Stomach (tissue), 9 donors: ENCODE results near the gene STK11. TPM values are rescaled to one million over a fixed set of nuclear protein-coding genes. Genes with fewer than 3 reads are reported as not detected.
A peak's percentile ranks its signal among the peaks of the same experiment; 100 is the strongest.
"Not testable (repeated sequence)": the region's sequence is repeated elsewhere in the genome, so short reads cannot be mapped to it uniquely, and the experiment has no call there.

ENCODE experiments used
- DNase-seq, 2 donors: peaks; one replicate each; pipeline versions ENCODE4 v3.0.0 to v3.0.0-alpha.2; 2013 to 2019
- H3K27ac ChIP-seq, 5 donors: fragments of 200-600 bp in 4 of 5; sonication (generic) in 4 of 5; one replicate each; pipeline ENCODE4 v1.5.1; 2013 to 2019; ENCODE audit warnings: mild to moderate bottlenecking in 1 of 5, moderate library complexity in 1 of 5
- H3K27me3 ChIP-seq, 3 donors: fragments of 200-600 bp; sonication (generic); one replicate each; pipeline ENCODE4 v1.5.1; 2017 to 2019; ENCODE audit warnings: mixed run types in 1 of 3
- H3K36me3 ChIP-seq, 4 donors: fragments of 200-600 bp; sonication (generic); 1 replicate in 3 of 4; 2 replicates in 1 of 4; pipeline ENCODE4 v1.5.1; 2016 to 2019
- H3K4me1 ChIP-seq, 4 donors: fragments of 200-600 bp; sonication (generic); one replicate each; pipeline ENCODE4 v1.5.1; 2016 to 2019
- H3K4me3 ChIP-seq, 4 donors: fragments of 200-600 bp; sonication (generic) in 3 of 4; one replicate each; pipeline ENCODE4 v1.5.1; 2016 to 2019; ENCODE audit warnings: mild to moderate bottlenecking in 1 of 4
- H3K9me3 ChIP-seq, 4 donors: fragments of 200-600 bp; sonication (generic); one replicate each; pipeline ENCODE4 v1.5.1; 2016 to 2019
- EP300 ChIP-seq: sonication (generic); formaldehyde crosslinking; IDR thresholded peaks from one replicate; pipeline ENCODE4 v1.6.1; 2017; ENCODE audit warnings: antibody characterized with exemption
- POLR2A ChIP-seq, 4 donors: fragments of 450-650 bp; IDR thresholded peaks; one replicate each; pipeline ENCODE4 v1.6.1; 2016; ENCODE audit warnings: antibody characterized with exemption in 4 of 4, control low read depth in 2 of 4, mild to moderate bottlenecking in 1 of 4, moderate library complexity in 1 of 4
- POLR2AphosphoS5 ChIP-seq, 3 donors: sonication (generic); formaldehyde crosslinking; IDR thresholded peaks; one replicate each; pipeline ENCODE4 v1.6.1; 2016; ENCODE audit warnings: antibody characterized with exemption in 3 of 3
- WGBS, 5 donors: extraction: QIAGEN DNeasy Blood & Tissue Kit in 3 of 5; methylation state at CpG; one replicate each; pipeline versions ENCODE4 v1.1.5 to v1.1.7; 2013 to 2018; 5-methylcytosine and 5-hydroxymethylcytosine counted together
- intact Hi-C: fragments of 100-400 bp; cut with DNase I; formaldehyde crosslinking; loops from one replicate; pipeline ENCODE4 v1.15.1; 2023; ENCODE audit warnings: low total_unique reads
- polyA plus RNA-seq, 3 donors: library from polyadenylated mRNA; stranded (reverse); fragments of 200-250 nt; gene quantifications; one replicate each; pipeline ENCODE4 v1.2.3, GENCODE V29; 2013
- total RNA-seq, 5 donors: library from RNA; depleted of rRNA; stranded (reverse); fragments of >200 nt; gene quantifications; one replicate each; pipeline versions ENCODE4 v1.1.0 to v1.2.3, GENCODE V29; 2014 to 2016
- TF ChIP-seq, protein P1 (sequence below), 7 experiments: fragments of 450-650 bp in 4 of 7; fragments of 200-600 bp in 3 of 7; sonication (generic) in 3 of 7; IDR thresholded peaks; one replicate each; pipeline ENCODE4 v1.5.1; 2016 to 2019; ENCODE audit warnings: antibody characterized with exemption in 7 of 7, control low read depth in 2 of 7, mild to moderate bottlenecking in 1 of 7
- donor health status: healthy with polysubstance abuse.
- donor health status: Bipolar disorder and iron deficiency.
- donor health status: healthy.

Gene STK11
- total and polyA plus RNA-seq, 8 donors: 43.1 to 368 (median 63.1) TPM

DNA sequence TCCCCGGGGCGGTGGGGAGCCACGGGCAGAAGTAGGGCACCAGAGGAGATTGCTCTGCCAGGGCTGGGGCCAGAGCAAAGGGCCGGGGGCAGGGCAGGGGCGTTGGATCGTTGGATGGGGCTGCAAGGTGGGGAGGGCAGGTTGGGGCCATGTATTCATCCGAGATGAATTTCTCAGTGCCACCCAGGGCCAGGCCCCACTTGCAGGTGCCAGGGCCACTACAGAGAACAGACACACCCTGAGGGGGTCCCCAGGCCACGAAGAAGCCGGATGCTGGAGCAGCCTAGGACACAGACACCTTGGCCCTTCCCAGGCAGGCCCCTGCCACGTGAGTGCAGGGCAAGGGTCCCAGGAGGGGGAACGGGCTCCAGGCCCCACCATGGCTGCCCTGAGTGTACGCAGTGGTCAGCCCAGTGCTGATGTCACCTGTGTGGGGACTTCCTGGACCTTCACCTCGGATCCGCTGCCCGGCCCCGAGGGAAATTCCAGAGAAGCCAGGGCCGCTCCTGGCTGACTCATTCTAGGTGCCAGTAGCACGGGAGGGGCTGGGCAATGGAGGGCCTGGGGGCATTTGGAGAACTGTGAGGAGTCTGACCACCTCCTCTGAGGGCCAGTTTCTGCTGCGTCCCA, 21.9 kb upstream of the STK11 start:
- no peaks in the 10 kb centered on the region for H3K27me3 ChIP-seq
- no peak for TF ChIP-seq POLR2A (IDR thresholded peaks at IDR 0.05)
- peak in 1 of 3 donors; percentile 53 for TF ChIP-seq POLR2AphosphoS5 (IDR thresholded peaks at IDR 0.05)
- TF ChIP-seq, protein P1, sequence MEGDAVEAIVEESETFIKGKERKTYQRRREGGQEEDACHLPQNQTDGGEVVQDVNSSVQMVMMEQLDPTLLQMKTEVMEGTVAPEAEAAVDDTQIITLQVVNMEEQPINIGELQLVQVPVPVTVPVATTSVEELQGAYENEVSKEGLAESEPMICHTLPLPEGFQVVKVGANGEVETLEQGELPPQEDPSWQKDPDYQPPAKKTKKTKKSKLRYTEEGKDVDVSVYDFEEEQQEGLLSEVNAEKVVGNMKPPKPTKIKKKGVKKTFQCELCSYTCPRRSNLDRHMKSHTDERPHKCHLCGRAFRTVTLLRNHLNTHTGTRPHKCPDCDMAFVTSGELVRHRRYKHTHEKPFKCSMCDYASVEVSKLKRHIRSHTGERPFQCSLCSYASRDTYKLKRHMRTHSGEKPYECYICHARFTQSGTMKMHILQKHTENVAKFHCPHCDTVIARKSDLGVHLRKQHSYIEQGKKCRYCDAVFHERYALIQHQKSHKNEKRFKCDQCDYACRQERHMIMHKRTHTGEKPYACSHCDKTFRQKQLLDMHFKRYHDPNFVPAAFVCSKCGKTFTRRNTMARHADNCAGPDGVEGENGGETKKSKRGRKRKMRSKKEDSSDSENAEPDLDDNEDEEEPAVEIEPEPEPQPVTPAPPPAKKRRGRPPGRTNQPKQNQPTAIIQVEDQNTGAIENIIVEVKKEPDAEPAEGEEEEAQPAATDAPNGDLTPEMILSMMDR (IDR thresholded peaks at IDR 0.05): no peak
- no peak for TF ChIP-seq EP300
- DNase-seq: peak; percentile 76 to 82
- peaks cover 14 to 56% (median 27%) of the 10 kb centered on the region in 4 donors for H3K4me1 ChIP-seq
- intact Hi-C loops: loop anchor here (5.0 kb wide), 1 partner anchor 71 kb away; no protein-coding TSS in a partner anchor
- H3K27ac ChIP-seq: peak overlapping the region in 4 of 5 donors; percentile 59 to 84 (median 76)
- no peak overlapping the region for H3K4me3 ChIP-seq
- WGBS, 5 donors: 52 to 57% (median 56%) methylated on average over 17 to 19 of the region's 19 CpGs
- H3K9me3 ChIP-seq: no peaks in the 10 kb centered on the region
- no peaks in the 10 kb centered on the region for H3K36me3 ChIP-seq

DNA sequence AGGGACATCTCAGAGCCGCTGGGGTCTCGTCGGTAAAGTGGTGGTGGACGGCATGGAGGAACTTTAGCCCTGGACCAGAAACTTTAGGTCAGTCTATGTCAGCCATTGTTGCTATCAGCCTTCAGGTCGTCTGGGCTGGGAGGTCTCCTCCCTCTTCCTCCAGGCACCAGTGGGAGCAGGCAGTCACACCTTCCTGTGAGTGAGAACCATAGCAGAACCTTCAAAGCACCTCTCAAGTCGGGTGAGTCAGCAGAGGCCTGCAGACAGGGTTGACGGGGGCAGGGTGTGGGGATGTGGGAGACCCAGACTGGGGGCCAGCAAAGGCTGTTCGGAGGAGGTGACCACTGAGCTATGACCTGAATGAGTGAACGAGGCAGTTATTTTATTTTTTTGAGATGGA, 16.2 kb upstream of the STK11 start:
- Histone ChIP-seq H3K4me3 (no peak overlapping the region), H3K9me3 (no peaks in the 10 kb centered on the region), H3K27me3 (no peaks in the 10 kb centered on the region), H3K4me1 (peaks cover 0 to 20% (median 4%) of the 10 kb centered on the region in 4 donors), H3K36me3 (no peaks in the 10 kb centered on the region), H3K27ac (no peak overlapping the region)
- 67 to 70% (median 69%) methylated on average over 6 to 9 of the region's 9 CpGs for WGBS, 5 donors
- TF ChIP-seq, protein P1 (IDR thresholded peaks at IDR 0.05): no peak
- TF ChIP-seq EP300: no peak
- TF ChIP-seq POLR2A (IDR thresholded peaks at IDR 0.05): no peak
- no peak for TF ChIP-seq POLR2AphosphoS5 (IDR thresholded peaks at IDR 0.05)
- peak in 1 of 2 donors; percentile 59 for DNase-seq
- intact Hi-C loops: no loop called here

DNA sequence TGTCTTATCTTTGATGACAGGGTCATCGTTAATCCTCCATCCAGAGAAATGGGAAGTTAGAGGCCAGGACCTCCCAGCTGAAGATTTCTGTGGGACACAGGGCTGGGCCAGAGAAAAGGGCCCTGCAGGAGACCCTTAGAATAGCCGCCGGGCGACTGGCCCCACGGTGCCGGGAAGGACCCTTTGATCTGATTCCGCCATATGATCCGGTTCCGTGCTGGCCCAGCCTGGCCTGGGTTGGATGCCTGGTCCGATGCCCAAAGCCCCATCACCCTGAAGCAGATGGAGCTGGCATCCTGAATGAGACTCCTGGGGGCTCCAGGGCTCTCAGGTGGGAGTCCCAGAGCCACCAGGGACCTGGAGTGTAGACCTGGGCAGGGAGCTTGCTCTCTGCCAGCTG, 6.0 kb upstream of the STK11 start:
- Histone ChIP-seq H3K27me3 (no peaks in the 10 kb centered on the region), H3K9me3 (no peaks in the 10 kb centered on the region), H3K27ac (no peak overlapping the region), H3K4me1 (peaks cover 10 to 21% (median 15%) of the 10 kb centered on the region in 4 donors), H3K36me3 (no peaks in the 10 kb centered on the region), H3K4me3 (no peak overlapping the region)
- no peak for DNase-seq
- no peak for TF ChIP-seq EP300
- TF ChIP-seq POLR2AphosphoS5 (IDR thresholded peaks at IDR 0.05): no peak
- TF ChIP-seq POLR2A (IDR thresholded peaks at IDR 0.05): no peak
- TF ChIP-seq, protein P1 (IDR thresholded peaks at IDR 0.05): no peak
- intact Hi-C loops: no loop called here
- 90 to 96% (median 93%) methylated on average over 8 to 10 of the region's 10 CpGs for WGBS, 5 donors

DNA sequence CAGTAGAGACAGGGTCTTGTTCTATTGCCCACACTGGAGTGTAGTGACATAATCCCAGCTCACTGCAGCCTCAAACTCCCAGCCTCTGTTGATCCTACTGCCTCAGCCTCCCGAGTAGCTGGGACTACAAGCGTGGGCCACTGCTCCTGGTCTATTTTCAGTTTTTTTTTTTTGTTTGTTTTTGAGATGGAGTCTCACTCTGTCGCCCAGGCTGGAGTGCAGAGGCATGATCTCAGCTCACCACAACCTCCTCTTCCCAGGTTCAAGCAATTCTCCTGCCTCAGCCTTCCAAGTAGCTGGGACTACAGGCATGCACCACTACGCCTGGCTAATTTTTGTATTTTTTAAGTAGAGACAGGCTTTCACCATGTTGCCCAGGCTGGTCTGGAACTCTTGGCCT, 5.0 kb upstream of the STK11 start:
- H3K27ac ChIP-seq, DNase-seq, H3K36me3 ChIP-seq, H3K27me3 ChIP-seq, H3K4me3 ChIP-seq, H3K9me3 ChIP-seq, intact Hi-C loops: not testable (repeated sequence)
- H3K4me1 ChIP-seq: peaks cover 16 to 29% (median 22%) of the 10 kb centered on the region in 4 donors
- 79 to 94% (median 82%) methylated on average over 4 of the region's 4 CpGs for WGBS, 5 donors
